SK-N-SH (cell line): ENCODE measurements around the gene IRAG1. TPM values are rescaled to one million over a fixed set of nuclear protein-coding genes. Genes with fewer than 3 reads are reported as not detected.

Experiments used
- CTCF ChIA-PET: fragments of 300-600, 350-600 bp; formaldehyde crosslinking; extraction: SDS; loops from one replicate; lab custom pipeline; 2021; lab: Yijun Ruan, JAX
- POLR2A ChIA-PET: fragments of 350-600 bp; sonication (Branson Sonifier 250); formaldehyde crosslinking; extraction: SDS; loops from one replicate; lab custom pipeline; 2020; ENCODE audit warnings: antibody characterized with exemption, inconsistent platforms; lab: Yijun Ruan, JAX
- DNase-seq: peaks from one replicate; pipeline ENCODE4 v3.0.0; 2012
- H2AFZ ChIP-seq: fragments of 200-600 bp; sonication (generic); 2 replicates; pipeline ENCODE4 v1.8.1; 2016; ENCODE audit warnings: antibody characterized with exemption, mild to moderate bottlenecking, low read depth
- H3F3A ChIP-seq: fragments of 200-600 bp; sonication (generic); replicated peaks from 2 replicates; pipeline ENCODE3; 2016; ENCODE audit warnings: antibody characterized with exemption, mild to moderate bottlenecking; ENCODE audit not compliant: insufficient read depth
- H3K27ac ChIP-seq, 2 experiments: fragments of 200-500 bp in 1 of 2; fragments of 200-600 bp in 1 of 2; sonication (Bioruptor generic) in 1 of 2; sonication (generic), shearing (Covaris generic) in 1 of 2; 2 replicates each; pipeline versions ENCODE4 v1.5.1 to v1.6.1; 2014 to 2016; ENCODE audit warnings: low read depth in 2 of 2, inconsistent platforms in 1 of 2, low read length in 1 of 2, mild to moderate bottlenecking in 1 of 2, mixed read lengths in 1 of 2
- H3K27me3 ChIP-seq: fragments of 200-600 bp; sonication (generic), shearing (Covaris generic); 2 replicates; pipeline ENCODE4 v1.6.1; 2016; ENCODE audit warnings: mixed run types; ENCODE audit not compliant: insufficient read depth
- H3K36me3 ChIP-seq, 2 experiments: fragments of 200-500 bp in 1 of 2; fragments of 200-600 bp in 1 of 2; sonication (Bioruptor generic) in 1 of 2; sonication (generic) in 1 of 2; replicated peaks in 1 of 2; 2 replicates each; pipeline versions ENCODE3 to v1.5.1; 2014 to 2016; ENCODE audit warnings: low read length in 1 of 2, mild to moderate bottlenecking in 1 of 2; ENCODE audit not compliant: insufficient read depth in 2 of 2, control insufficient read depth in 1 of 2
- H3K4me1 ChIP-seq, 2 experiments: fragments of 200-500 bp in 1 of 2; fragments of 200-600 bp in 1 of 2; sonication (Bioruptor generic) in 1 of 2; sonication (generic), shearing (Covaris generic) in 1 of 2; 2 replicates each; pipeline versions ENCODE4 v1.5.1 to v1.6.1; 2014 to 2016; ENCODE audit warnings: low read depth in 1 of 2, low read length in 1 of 2, mixed run types in 1 of 2; ENCODE audit not compliant: insufficient read depth in 2 of 2, control insufficient read depth in 1 of 2
- H3K4me2 ChIP-seq: fragments of 200-600 bp; sonication (generic), shearing (Covaris generic); 2 replicates; pipeline ENCODE4 v1.6.1; 2017; ENCODE audit warnings: mixed run types
- H3K4me3 ChIP-seq, 2 experiments: fragments of 200-500 bp in 1 of 2; fragments of 200-600 bp in 1 of 2; sonication (Bioruptor generic) in 1 of 2; sonication (generic), shearing (Covaris generic) in 1 of 2; 2 replicates each; pipeline versions ENCODE4 v1.5.1 to v1.8.1; 2014 to 2016; ENCODE audit warnings: low read depth in 2 of 2, inconsistent platforms in 1 of 2, low read length in 1 of 2, mild to moderate bottlenecking in 1 of 2, mixed read lengths in 1 of 2, moderate library complexity in 1 of 2
- H3K79me2 ChIP-seq: fragments of 200-600 bp; sonication (generic); 2 replicates; pipeline ENCODE4 v1.8.1; 2017; ENCODE audit warnings: mild to moderate bottlenecking; ENCODE audit not compliant: insufficient read depth
- H3K9ac ChIP-seq: fragments of 200-600 bp; sonication (generic); 2 replicates; pipeline ENCODE4 v1.6.1; 2017; ENCODE audit warnings: mixed run types
- H3K9me2 ChIP-seq: fragments of 200-600 bp; sonication (generic); 2 replicates; pipeline ENCODE4 v1.6.1; 2017; ENCODE audit warnings: mixed run types
- H3K9me3 ChIP-seq: fragments of 200-600 bp; sonication (generic); 2 replicates; pipeline ENCODE4 v1.6.1; 2017; ENCODE audit warnings: mixed run types, mild to moderate bottlenecking, moderate library complexity
- H4K20me1 ChIP-seq: fragments of 200-600 bp; sonication (generic); 2 replicates; pipeline ENCODE4 v1.6.1; 2017; ENCODE audit warnings: mild to moderate bottlenecking, mixed run types; ENCODE audit not compliant: insufficient read depth
- GATA2 ChIP-seq: sonication (generic); formaldehyde crosslinking; IDR thresholded peaks from 2 replicates; pipeline ENCODE4 v1.5.0; 2020; ENCODE audit warnings: mild to moderate bottlenecking, missing genetic modification reagents
- MEF2A ChIP-seq: IDR thresholded peaks from 2 replicates; pipeline ENCODE4 v1.4.0; 2012; ENCODE audit warnings: low read depth, borderline replicate concordance
- RFX5 ChIP-seq: IDR thresholded peaks from 2 replicates; pipeline ENCODE4 v1.6.1; 2012; ENCODE audit warnings: mild to moderate bottlenecking, improper control_type of control experiment, low read length
- SMC3 ChIP-seq: IDR thresholded peaks from 2 replicates; pipeline ENCODE4 v1.6.1; 2012; ENCODE audit warnings: low read depth, low read length, improper control_type of control experiment
- WGBS: methylation state at CpG from one replicate; pipeline ENCODE4 v1.1.6; 2017; ENCODE audit warnings: low lambda C conversion rate; 5-methylcytosine and 5-hydroxymethylcytosine counted together
- polyA plus RNA-seq, 3 experiments: library from polyadenylated mRNA; depleted of rRNA; stranded (reverse); fragments of >200 nt; gene quantifications; 2 replicates each; pipeline ENCODE4 v1.2.3, GENCODE V29; 2012
- TF ChIP-seq, protein P1 (sequence below): IDR thresholded peaks from 2 replicates; pipeline ENCODE4 v1.6.1; 2012; ENCODE audit warnings: mild to moderate bottlenecking, low read depth, low read length, moderate library complexity
- TF ChIP-seq, protein P2 (sequence below): IDR thresholded peaks from 2 replicates; pipeline ENCODE4 v1.4.0; 2012; ENCODE audit warnings: low read depth, borderline replicate concordance
- TF ChIP-seq, protein P3 (sequence below): IDR thresholded peaks from 2 replicates; pipeline ENCODE4; 2012

IRAG1 gene
- polyA plus RNA-seq, 1 of the 3 experiments (the other 2 are of a cell fraction) = 0.05 TPM

DNA sequence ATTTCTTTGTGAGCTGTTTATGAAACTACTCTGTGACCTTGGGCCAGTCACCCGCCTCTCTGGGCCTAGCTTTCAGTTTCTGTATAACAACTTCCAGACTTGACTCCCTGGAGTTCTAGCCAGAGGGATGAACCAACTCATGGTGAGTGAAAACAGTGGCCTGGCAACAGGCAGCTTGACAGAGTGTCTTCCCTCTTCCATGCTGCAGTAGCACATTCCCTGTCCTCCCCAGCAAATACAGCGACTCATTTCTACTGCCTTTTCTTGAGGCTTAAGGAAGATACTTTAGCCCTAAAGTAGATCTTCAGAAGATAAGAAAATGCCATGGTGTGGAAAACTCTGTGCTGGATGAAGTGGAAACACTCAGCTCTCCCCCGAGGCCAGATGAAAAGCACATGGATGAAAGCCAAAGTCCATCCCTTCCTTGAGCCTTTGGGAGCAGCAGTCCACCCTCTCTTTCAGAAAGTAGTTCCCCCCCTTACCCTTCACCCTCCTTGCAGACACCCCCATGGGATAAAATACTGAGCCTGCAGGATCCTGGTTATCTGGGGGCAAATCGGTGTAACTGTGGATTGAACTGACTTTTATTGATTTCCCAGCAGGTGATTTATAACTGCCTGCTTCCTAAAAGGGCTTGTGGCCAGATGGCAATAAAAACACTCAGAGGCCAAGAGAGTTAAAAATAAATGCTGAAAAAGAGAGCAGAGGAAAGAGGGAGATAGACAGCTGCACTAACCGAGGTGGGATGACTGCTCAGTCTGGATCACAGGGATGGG lies 24.1 kb downstream of the IRAG1 start (continued):
- TF ChIP-seq, protein P1, sequence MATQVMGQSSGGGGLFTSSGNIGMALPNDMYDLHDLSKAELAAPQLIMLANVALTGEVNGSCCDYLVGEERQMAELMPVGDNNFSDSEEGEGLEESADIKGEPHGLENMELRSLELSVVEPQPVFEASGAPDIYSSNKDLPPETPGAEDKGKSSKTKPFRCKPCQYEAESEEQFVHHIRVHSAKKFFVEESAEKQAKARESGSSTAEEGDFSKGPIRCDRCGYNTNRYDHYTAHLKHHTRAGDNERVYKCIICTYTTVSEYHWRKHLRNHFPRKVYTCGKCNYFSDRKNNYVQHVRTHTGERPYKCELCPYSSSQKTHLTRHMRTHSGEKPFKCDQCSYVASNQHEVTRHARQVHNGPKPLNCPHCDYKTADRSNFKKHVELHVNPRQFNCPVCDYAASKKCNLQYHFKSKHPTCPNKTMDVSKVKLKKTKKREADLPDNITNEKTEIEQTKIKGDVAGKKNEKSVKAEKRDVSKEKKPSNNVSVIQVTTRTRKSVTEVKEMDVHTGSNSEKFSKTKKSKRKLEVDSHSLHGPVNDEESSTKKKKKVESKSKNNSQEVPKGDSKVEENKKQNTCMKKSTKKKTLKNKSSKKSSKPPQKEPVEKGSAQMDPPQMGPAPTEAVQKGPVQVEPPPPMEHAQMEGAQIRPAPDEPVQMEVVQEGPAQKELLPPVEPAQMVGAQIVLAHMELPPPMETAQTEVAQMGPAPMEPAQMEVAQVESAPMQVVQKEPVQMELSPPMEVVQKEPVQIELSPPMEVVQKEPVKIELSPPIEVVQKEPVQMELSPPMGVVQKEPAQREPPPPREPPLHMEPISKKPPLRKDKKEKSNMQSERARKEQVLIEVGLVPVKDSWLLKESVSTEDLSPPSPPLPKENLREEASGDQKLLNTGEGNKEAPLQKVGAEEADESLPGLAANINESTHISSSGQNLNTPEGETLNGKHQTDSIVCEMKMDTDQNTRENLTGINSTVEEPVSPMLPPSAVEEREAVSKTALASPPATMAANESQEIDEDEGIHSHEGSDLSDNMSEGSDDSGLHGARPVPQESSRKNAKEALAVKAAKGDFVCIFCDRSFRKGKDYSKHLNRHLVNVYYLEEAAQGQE = no peak
- 0 out of 2 replicates have a peak, but pooled peaks have one; percentile 53 for TF ChIP-seq GATA2
- TF ChIP-seq, protein P2, sequence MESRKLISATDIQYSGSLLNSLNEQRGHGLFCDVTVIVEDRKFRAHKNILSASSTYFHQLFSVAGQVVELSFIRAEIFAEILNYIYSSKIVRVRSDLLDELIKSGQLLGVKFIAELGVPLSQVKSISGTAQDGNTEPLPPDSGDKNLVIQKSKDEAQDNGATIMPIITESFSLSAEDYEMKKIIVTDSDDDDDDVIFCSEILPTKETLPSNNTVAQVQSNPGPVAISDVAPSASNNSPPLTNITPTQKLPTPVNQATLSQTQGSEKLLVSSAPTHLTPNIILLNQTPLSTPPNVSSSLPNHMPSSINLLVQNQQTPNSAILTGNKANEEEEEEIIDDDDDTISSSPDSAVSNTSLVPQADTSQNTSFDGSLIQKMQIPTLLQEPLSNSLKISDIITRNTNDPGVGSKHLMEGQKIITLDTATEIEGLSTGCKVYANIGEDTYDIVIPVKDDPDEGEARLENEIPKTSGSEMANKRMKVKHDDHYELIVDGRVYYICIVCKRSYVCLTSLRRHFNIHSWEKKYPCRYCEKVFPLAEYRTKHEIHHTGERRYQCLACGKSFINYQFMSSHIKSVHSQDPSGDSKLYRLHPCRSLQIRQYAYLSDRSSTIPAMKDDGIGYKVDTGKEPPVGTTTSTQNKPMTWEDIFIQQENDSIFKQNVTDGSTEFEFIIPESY = no peak
- TF ChIP-seq RFX5 = no peak
- TF ChIP-seq, protein P3, sequence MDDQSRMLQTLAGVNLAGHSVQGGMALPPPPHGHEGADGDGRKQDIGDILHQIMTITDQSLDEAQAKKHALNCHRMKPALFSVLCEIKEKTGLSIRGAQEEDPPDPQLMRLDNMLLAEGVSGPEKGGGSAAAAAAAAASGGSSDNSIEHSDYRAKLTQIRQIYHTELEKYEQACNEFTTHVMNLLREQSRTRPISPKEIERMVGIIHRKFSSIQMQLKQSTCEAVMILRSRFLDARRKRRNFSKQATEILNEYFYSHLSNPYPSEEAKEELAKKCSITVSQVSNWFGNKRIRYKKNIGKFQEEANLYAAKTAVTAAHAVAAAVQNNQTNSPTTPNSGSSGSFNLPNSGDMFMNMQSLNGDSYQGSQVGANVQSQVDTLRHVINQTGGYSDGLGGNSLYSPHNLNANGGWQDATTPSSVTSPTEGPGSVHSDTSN = peak; percentile 62

DNA sequence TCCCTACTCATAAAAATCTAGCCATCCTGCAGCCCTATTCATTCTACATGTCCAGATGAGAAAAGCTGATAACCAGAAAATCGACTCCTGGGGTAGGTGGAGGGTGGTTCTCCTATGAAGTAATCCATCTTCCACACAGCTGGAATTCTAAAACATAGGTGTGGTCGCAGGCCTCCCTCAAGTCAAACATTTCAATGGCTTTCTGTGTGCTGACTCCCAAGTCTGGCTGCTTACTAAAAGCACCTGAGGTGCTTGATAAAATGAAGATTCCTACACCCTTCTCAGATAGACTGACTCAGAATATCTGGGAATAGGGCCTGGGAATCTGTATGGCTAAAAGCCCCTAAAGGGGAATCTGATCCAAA lies 26.1 kb downstream of the IRAG1 start:
- Histone ChIP-seq H3K27ac (no peak overlapping the region), H3K4me2 (0 out of 2 replicates have a peak overlapping the region, but pooled peaks have one; percentile 23), H2AFZ (no peak overlapping the region), H3K4me1 (peaks cover 12 to 18% of the 10 kb centered on the region in 2 experiments), H3K9ac (no peak overlapping the region), H3K9me3 (no peaks in the 10 kb centered on the region), H3K4me3 (no peak overlapping the region), H3K79me2 (no peaks in the 10 kb centered on the region), H3F3A (no peaks in the 10 kb centered on the region), H3K27me3 (no peaks in the 10 kb centered on the region), H3K36me3 (no peaks in the 10 kb centered on the region), H4K20me1 (no peaks in the 10 kb centered on the region), H3K9me2 (no peaks in the 10 kb centered on the region)
- no peak for DNase-seq
- TF ChIP-seq MEF2A = no peak
- TF ChIP-seq, protein P3 = peak; percentile 40
- no peak for TF ChIP-seq SMC3
- ChIA-PET CTCF (interaction anchor here (1.0 to 5.7 kb wide), 3 partner anchors 11 to 16 kb away, joined by 3 to 31 read pairs (median 4); no protein-coding TSS in a partner anchor), POLR2A (no interaction called here)
- 51% methylated on average over 2 of the region's 2 CpGs for WGBS
